ENCODE measurements around the gene BNC2.

BNC2 gene

GRCh38 chr9:16414451-16414850, 456.0 kb downstream of the BNC2 start:
- no peaks in the 10 kb centered on the region for H3K4me1 Mint-ChIP-seq (ENCODE audit: low read depth)
- no peaks in the 10 kb centered on the region for H3K9me3 Mint-ChIP-seq
- no peak overlapping the region for H3K4me3 Mint-ChIP-seq
- no peaks in the 10 kb centered on the region for H3K36me3 Mint-ChIP-seq (ENCODE audit: low read depth)
- H3K27me3 Mint-ChIP-seq: peaks cover 4% of the 10 kb centered on the region
- H3K27ac Mint-ChIP-seq: no peak overlapping the region

- Mint-ChIP-seq H3K27ac (no peak overlapping the region), H3K36me3 (ENCODE audit: low read depth) (no peaks in the 10 kb centered on the region), H3K27me3 (peaks cover 7% of the 10 kb centered on the region), H3K4me3 (no peak overlapping the region), H3K9me3 (no peaks in the 10 kb centered on the region), H3K4me1 (ENCODE audit: low read depth) (no peaks in the 10 kb centered on the region)
Observed at GRCh38 chr9:16413509-16414016, 456.9 kb downstream of the BNC2 start.

GRCh38 chr9:16412740-16413139, 457.7 kb downstream of the BNC2 start:
- Mint-ChIP-seq H3K4me1 (ENCODE audit: low read depth) (no peaks in the 10 kb centered on the region), H3K4me3 (no peak overlapping the region), H3K9me3 (no peaks in the 10 kb centered on the region), H3K27me3 (peaks cover 7% of the 10 kb centered on the region), H3K36me3 (ENCODE audit: low read depth) (no peaks in the 10 kb centered on the region), H3K27ac (no peak overlapping the region)

- Mint-ChIP-seq H3K4me1 (ENCODE audit: low read depth) (no peaks in the 10 kb centered on the region), H3K4me3 (no peak overlapping the region), H3K27ac (no peak overlapping the region), H3K9me3 (no peaks in the 10 kb centered on the region), H3K27me3 (peaks cover 7% of the 10 kb centered on the region), H3K36me3 (ENCODE audit: low read depth) (no peaks in the 10 kb centered on the region)
Observed at GRCh38 chr9:16411311-16411710, 459.2 kb downstream of the BNC2 start.

- no peak overlapping the region for H3K27ac Mint-ChIP-seq
- no peaks in the 10 kb centered on the region for H3K4me1 Mint-ChIP-seq (ENCODE audit: low read depth)
- peaks cover 7% of the 10 kb centered on the region for H3K27me3 Mint-ChIP-seq
- no peaks in the 10 kb centered on the region for H3K9me3 Mint-ChIP-seq
- H3K36me3 Mint-ChIP-seq (ENCODE audit: low read depth): no peaks in the 10 kb centered on the region
- no peak overlapping the region for H3K4me3 Mint-ChIP-seq
Observed at GRCh38 chr9:16410601-16411280, 459.7 kb downstream of the BNC2 start.

DNA sequence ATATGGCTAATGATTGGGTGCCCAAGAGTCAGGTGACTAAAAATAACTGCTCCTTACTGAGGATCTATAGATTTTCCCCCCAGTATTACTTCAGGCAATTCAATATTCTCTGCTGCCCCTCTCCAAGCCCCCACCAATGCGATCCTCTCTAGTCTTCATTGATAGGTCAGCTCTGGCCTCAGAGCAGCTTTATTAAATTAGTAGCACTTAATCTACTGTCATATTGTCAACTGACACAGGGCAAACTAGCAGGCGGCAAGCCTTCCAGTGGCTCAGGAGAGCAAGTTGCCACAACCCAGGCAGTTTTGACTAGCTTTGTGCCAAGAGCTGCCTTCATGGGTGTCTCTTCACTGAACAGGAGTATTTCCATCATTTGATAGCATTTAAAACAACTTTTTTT, 462.9 kb downstream of the BNC2 start:
- Mint-ChIP-seq H3K9me3 (no peaks in the 10 kb centered on the region), H3K36me3 (ENCODE audit: low read depth) (no peaks in the 10 kb centered on the region), H3K27ac (no peak overlapping the region), H3K27me3 (peaks cover 4% of the 10 kb centered on the region), H3K4me3 (no peak overlapping the region), H3K4me1 (ENCODE audit: low read depth) (no peaks in the 10 kb centered on the region)

- Mint-ChIP-seq H3K4me3 (no peak overlapping the region), H3K27me3 (peaks cover 6% of the 10 kb centered on the region), H3K27ac (no peak overlapping the region), H3K4me1 (ENCODE audit: low read depth) (no peaks in the 10 kb centered on the region), H3K36me3 (ENCODE audit: low read depth) (no peaks in the 10 kb centered on the region), H3K9me3 (no peaks in the 10 kb centered on the region)
Observed at GRCh38 chr9:16406526-16407225, 463.8 kb downstream of the BNC2 start.

DNA sequence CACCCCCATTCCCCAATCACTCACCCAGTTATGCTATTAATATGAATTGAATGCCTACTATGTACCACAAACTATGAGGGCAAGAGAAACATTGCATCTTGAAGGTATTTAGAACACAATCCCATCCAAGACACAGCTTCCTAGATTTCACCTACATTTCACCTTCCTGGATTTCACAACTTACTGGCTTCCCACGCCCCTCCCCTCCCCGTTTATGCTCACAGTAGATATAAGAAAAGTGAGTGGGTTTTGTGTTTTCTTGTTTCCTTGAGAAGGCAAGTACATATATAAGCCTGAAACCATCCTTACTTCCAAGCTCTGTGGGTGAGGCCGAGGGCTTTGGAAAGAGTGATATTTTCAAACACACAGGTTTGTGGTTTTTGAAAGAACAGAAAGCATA, 465.0 kb downstream of the BNC2 start:
- no peak overlapping the region for H3K27ac Mint-ChIP-seq
- H3K4me3 Mint-ChIP-seq: no peak overlapping the region
- H3K9me3 Mint-ChIP-seq: no peaks in the 10 kb centered on the region
- H3K36me3 Mint-ChIP-seq (ENCODE audit: low read depth): no peaks in the 10 kb centered on the region
- H3K4me1 Mint-ChIP-seq (ENCODE audit: low read depth): no peaks in the 10 kb centered on the region
- peaks cover 6% of the 10 kb centered on the region for H3K27me3 Mint-ChIP-seq

- no peak overlapping the region for H3K27ac Mint-ChIP-seq
- H3K36me3 Mint-ChIP-seq (ENCODE audit: low read depth): no peaks in the 10 kb centered on the region
- no peaks in the 10 kb centered on the region for H3K4me1 Mint-ChIP-seq (ENCODE audit: low read depth)
- H3K9me3 Mint-ChIP-seq: no peaks in the 10 kb centered on the region
- peaks cover 2% of the 10 kb centered on the region for H3K27me3 Mint-ChIP-seq
- H3K4me3 Mint-ChIP-seq: no peak overlapping the region
Observed at GRCh38 chr9:16401701-16402100, 468.8 kb downstream of the BNC2 start.

- Mint-ChIP-seq H3K36me3 (ENCODE audit: low read depth) (no peaks in the 10 kb centered on the region), H3K27me3 (peaks cover 2% of the 10 kb centered on the region), H3K4me1 (ENCODE audit: low read depth) (no peaks in the 10 kb centered on the region), H3K9me3 (no peaks in the 10 kb centered on the region), H3K27ac (no peak overlapping the region), H3K4me3 (no peak overlapping the region)
Observed at GRCh38 chr9:16398691-16399090, 471.8 kb downstream of the BNC2 start.

DNA sequence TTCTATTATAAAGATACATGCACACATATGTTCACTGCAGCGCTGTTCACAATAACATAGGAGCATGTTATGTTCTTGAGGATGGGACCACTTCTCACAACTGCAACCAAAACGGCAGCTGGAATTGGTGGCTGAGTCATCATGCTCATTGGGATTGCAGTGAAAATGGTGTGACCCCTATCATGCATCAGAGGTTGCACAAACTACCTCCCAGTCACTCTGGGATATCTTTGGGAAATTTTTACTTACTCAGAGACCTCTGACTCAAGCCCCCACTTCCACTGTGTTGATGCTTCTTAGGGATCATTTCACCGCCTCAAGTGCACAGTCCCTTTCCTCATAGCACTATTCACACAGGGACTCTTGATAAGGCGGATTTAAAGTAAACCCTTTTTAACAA, 474.1 kb downstream of the BNC2 start:
- H3K9me3 Mint-ChIP-seq: no peaks in the 10 kb centered on the region
- no peak overlapping the region for H3K27ac Mint-ChIP-seq
- H3K4me3 Mint-ChIP-seq: no peak overlapping the region
- H3K27me3 Mint-ChIP-seq: no peaks in the 10 kb centered on the region
- H3K4me1 Mint-ChIP-seq (ENCODE audit: low read depth): no peaks in the 10 kb centered on the region
- no peaks in the 10 kb centered on the region for H3K36me3 Mint-ChIP-seq (ENCODE audit: low read depth)

GRCh38 chr9:16391369-16391768, 479.1 kb downstream of the BNC2 start:
- no peaks in the 10 kb centered on the region for H3K27me3 Mint-ChIP-seq
- H3K36me3 Mint-ChIP-seq (ENCODE audit: low read depth): no peaks in the 10 kb centered on the region
- H3K9me3 Mint-ChIP-seq: no peaks in the 10 kb centered on the region
- no peaks in the 10 kb centered on the region for H3K4me1 Mint-ChIP-seq (ENCODE audit: low read depth)
- H3K27ac Mint-ChIP-seq: no peak overlapping the region
- no peak overlapping the region for H3K4me3 Mint-ChIP-seq

- Mint-ChIP-seq H3K27me3 (no peaks in the 10 kb centered on the region), H3K27ac (no peak overlapping the region), H3K4me3 (no peak overlapping the region), H3K9me3 (peaks cover 9% of the 10 kb centered on the region), H3K4me1 (ENCODE audit: low read depth) (no peaks in the 10 kb centered on the region), H3K36me3 (ENCODE audit: low read depth) (no peaks in the 10 kb centered on the region)
Observed at GRCh38 chr9:16387382-16387781, 483.1 kb downstream of the BNC2 start.

GRCh38 chr9:16386827-16387077, 483.7 kb downstream of the BNC2 start:
- no peak overlapping the region for H3K27ac Mint-ChIP-seq
- H3K36me3 Mint-ChIP-seq (ENCODE audit: low read depth): no peaks in the 10 kb centered on the region
- H3K4me3 Mint-ChIP-seq: no peak overlapping the region
- H3K9me3 Mint-ChIP-seq: peaks cover 9% of the 10 kb centered on the region
- H3K4me1 Mint-ChIP-seq (ENCODE audit: low read depth): no peaks in the 10 kb centered on the region
- no peaks in the 10 kb centered on the region for H3K27me3 Mint-ChIP-seq

DNA sequence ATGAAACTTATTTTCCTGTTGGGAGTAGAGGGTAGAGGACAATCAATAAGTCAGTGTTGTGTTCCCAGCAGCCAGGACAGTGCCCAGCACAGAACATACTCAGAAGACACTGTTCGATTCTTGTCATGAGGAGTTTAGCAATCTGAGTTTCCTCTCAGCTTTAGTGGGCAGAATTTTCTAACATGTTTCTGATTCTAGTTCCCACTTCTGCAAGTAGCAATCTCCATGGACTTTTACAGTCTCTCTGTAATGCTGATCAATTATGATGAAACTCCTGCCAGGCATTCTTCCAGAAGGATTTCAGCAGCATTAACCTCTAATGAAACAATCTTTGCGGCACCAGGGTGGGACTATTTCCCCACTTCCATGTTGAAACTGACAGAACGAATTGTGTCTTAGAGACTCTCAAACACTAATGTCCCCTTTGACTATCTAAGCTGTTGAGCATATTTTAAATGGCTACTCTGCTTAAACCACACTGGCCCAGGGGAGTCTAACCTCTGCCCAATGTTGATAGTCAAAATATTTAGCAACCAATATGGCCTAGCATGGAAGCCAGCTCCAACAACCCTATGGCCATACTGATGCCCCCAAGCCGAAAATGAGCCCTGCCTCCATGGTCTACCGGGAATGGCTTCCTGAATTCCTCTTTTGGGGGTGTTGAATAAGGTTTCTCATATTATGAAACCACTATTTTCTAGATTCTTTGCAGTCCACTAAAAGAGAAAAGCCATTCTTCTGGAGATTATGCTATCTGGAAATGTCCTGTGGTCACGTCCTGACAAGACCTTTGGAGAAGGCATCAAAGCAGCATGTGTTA, 484.3 kb downstream of the BNC2 start:
- Mint-ChIP-seq H3K36me3 (ENCODE audit: low read depth) (no peaks in the 10 kb centered on the region), H3K27ac (no peak overlapping the region), H3K4me3 (no peak overlapping the region)

More for the DNA sequence above, 484.3 kb downstream of the BNC2 start:
- no peaks in the 10 kb centered on the region for H3K27me3 Mint-ChIP-seq
- no peaks in the 10 kb centered on the region for H3K4me1 Mint-ChIP-seq (ENCODE audit: low read depth)
- H3K9me3 Mint-ChIP-seq: peaks cover 9% of the 10 kb centered on the region
